Testis (tissue), 3 donors: ENCODE results near the gene PBX1. TPM values are rescaled to one million over a fixed set of nuclear protein-coding genes. Genes with fewer than 3 reads are reported as not detected.

ENCODE experiments used
- DNase-seq: peaks from one replicate; pipeline ENCODE4 v3.0.0-alpha.2; 2019
- H3K27ac ChIP-seq, 2 donors: fragments of 200-600 bp; sonication (generic); one replicate each; pipeline ENCODE4 v1.5.1; 2019
- H3K27me3 ChIP-seq: fragments of 200-600 bp; sonication (generic); one replicate; pipeline ENCODE4 v1.5.1; 2019
- H3K36me3 ChIP-seq: fragments of 200-600 bp; sonication (generic); one replicate; pipeline ENCODE4 v1.5.1; 2017; ENCODE audit warnings: low read depth; ENCODE audit errors: missing control alignments
- H3K4me1 ChIP-seq: fragments of 200-600 bp; sonication (generic); one replicate; pipeline ENCODE4 v1.5.1; 2019
- H3K4me3 ChIP-seq, 2 donors: fragments of 200-600 bp; sonication (generic); one replicate each; pipeline ENCODE4 v1.5.1; 2017 to 2019
- H3K9me3 ChIP-seq: fragments of 200-600 bp; sonication (generic); one replicate; pipeline ENCODE4 v1.5.1; 2017
- CTCF ChIP-seq, 3 experiments: fragments of 450-650 bp in 2 of 3; fragments of 200-600 bp in 1 of 3; sonication (generic) in 1 of 3; IDR thresholded peaks; one replicate each; pipeline ENCODE4 v1.5.1; 2016 to 2019; ENCODE audit warnings: antibody characterized with exemption in 3 of 3, mild to moderate bottlenecking in 2 of 3, moderate library complexity in 1 of 3
- POLR2A ChIP-seq: fragments of 450-650 bp; IDR thresholded peaks from one replicate; pipeline ENCODE4 v1.6.1; 2017; ENCODE audit warnings: antibody characterized with exemption, mild to moderate bottlenecking, moderate library complexity
- WGBS, 2 donors: methylation state at CpG; one replicate each; pipeline ENCODE4 v1.1.5; 2018; 5-methylcytosine and 5-hydroxymethylcytosine counted together
- intact Hi-C: fragments of 100-400 bp; cut with DNase I; formaldehyde crosslinking; loops from one replicate; pipeline ENCODE4 v1.15.1; 2023; ENCODE audit warnings: low total_unique reads
- polyA plus RNA-seq: library from polyadenylated mRNA; stranded (reverse); fragments of 350-450 nt; fragmentation: Illumina TruSeq; extraction: RNeasy Lipid Tissue Mini Kit (QIAGEN cat#74804); gene quantifications from one replicate; pipeline ENCODE4 v1.2.3, GENCODE V29; 2014; ENCODE audit warnings: low read depth, low replicate concordance; ENCODE audit not compliant: insufficient read depth
- total RNA-seq, 2 donors: library from RNA; depleted of rRNA; stranded (reverse); fragments of >200 nt; gene quantifications; one replicate each; pipeline ENCODE4 v1.2.3, GENCODE V29; 2016

PBX1 gene
- total and polyA plus RNA-seq, 3 donors from 2014 or later: 20.2 to 25.0 (median 20.3) TPM

GRCh38 chr1:164598719-164599118 lies 39.7 kb downstream of the PBX1 start:
- intact Hi-C loops: no loop called here
- TF ChIP-seq CTCF (IDR thresholded peaks at IDR 0.05) (no peak), POLR2A (no peak)
- WGBS, 2 donors: 87 to 95% methylated on average over 6 of the region's 6 CpGs

GRCh38 chr1:164599272-164599671 lies 40.3 kb downstream of the PBX1 start:
- no peak overlapping the region for H3K4me3 ChIP-seq
- H3K27me3 ChIP-seq: no peaks in the 10 kb centered on the region
- no peak for DNase-seq
- H3K4me1 ChIP-seq: peaks cover 4% of the 10 kb centered on the region
- TF ChIP-seq POLR2A: no peak
- no peak for TF ChIP-seq CTCF (IDR thresholded peaks at IDR 0.05)
- H3K9me3 ChIP-seq: no peaks in the 10 kb centered on the region
- intact Hi-C loops: no loop called here
- no peaks in the 10 kb centered on the region for H3K36me3 ChIP-seq
- no peak overlapping the region for H3K27ac ChIP-seq
- 88 to 89% methylated on average over 5 of the region's 5 CpGs for WGBS, 2 donors

More at GRCh38 chr1:164598719-164599118, 39.7 kb downstream of the PBX1 start:
- H3K36me3 ChIP-seq: no peaks in the 10 kb centered on the region
- no peak overlapping the region for H3K27ac ChIP-seq
- H3K4me1 ChIP-seq: peaks cover 4% of the 10 kb centered on the region
- no peaks in the 10 kb centered on the region for H3K9me3 ChIP-seq
- no peak for DNase-seq
- no peaks in the 10 kb centered on the region for H3K27me3 ChIP-seq
- H3K4me3 ChIP-seq: no peak overlapping the region

GRCh38 chr1:164601399-164602100 lies 42.6 kb downstream of the PBX1 start:
- DNase-seq: no peak
- 65 to 66% methylated on average over 5 of the region's 5 CpGs for WGBS, 2 donors
- H3K4me1 ChIP-seq: peaks cover 4% of the 10 kb centered on the region

GRCh38 chr1:164602101-164602422 lies 43.1 kb downstream of the PBX1 start:
- H3K27me3 ChIP-seq: no peaks in the 10 kb centered on the region
- 62 to 63% methylated on average over 4 of the region's 4 CpGs for WGBS, 2 donors
- intact Hi-C loops: no loop called here
- TF ChIP-seq CTCF (IDR thresholded peaks at IDR 0.05): no peak
- no peak for TF ChIP-seq POLR2A
- no peaks in the 10 kb centered on the region for H3K9me3 ChIP-seq
- no peak for DNase-seq
- H3K4me3 ChIP-seq: no peak overlapping the region
- H3K27ac ChIP-seq: peak overlapping the region in 1 of 2 donors; percentile 61
- H3K36me3 ChIP-seq: no peaks in the 10 kb centered on the region
- H3K4me1 ChIP-seq: peaks cover 4% of the 10 kb centered on the region

More at GRCh38 chr1:164601399-164602100, 42.6 kb downstream of the PBX1 start:
- Histone ChIP-seq H3K9me3 (no peaks in the 10 kb centered on the region), H3K27ac (peak overlapping the region in 1 of 2 donors; percentile 61), H3K27me3 (no peaks in the 10 kb centered on the region), H3K4me3 (no peak overlapping the region), H3K36me3 (no peaks in the 10 kb centered on the region)
- intact Hi-C loops: no loop called here
- no peak for TF ChIP-seq POLR2A
- TF ChIP-seq CTCF (IDR thresholded peaks at IDR 0.05): no peak
